ENCODE measurements around the gene ARHGAP30. TPM values are rescaled to one million over a fixed set of nuclear protein-coding genes. Genes with fewer than 3 reads are reported as not detected.
"Not testable (repeated sequence)": the region's sequence is repeated elsewhere in the genome, so short reads cannot be mapped to it uniquely, and the experiment has no call there.

ARHGAP30 gene
- total RNA-seq, 1 experiment from 2014 or later, result 1.7 TPM

DNA sequence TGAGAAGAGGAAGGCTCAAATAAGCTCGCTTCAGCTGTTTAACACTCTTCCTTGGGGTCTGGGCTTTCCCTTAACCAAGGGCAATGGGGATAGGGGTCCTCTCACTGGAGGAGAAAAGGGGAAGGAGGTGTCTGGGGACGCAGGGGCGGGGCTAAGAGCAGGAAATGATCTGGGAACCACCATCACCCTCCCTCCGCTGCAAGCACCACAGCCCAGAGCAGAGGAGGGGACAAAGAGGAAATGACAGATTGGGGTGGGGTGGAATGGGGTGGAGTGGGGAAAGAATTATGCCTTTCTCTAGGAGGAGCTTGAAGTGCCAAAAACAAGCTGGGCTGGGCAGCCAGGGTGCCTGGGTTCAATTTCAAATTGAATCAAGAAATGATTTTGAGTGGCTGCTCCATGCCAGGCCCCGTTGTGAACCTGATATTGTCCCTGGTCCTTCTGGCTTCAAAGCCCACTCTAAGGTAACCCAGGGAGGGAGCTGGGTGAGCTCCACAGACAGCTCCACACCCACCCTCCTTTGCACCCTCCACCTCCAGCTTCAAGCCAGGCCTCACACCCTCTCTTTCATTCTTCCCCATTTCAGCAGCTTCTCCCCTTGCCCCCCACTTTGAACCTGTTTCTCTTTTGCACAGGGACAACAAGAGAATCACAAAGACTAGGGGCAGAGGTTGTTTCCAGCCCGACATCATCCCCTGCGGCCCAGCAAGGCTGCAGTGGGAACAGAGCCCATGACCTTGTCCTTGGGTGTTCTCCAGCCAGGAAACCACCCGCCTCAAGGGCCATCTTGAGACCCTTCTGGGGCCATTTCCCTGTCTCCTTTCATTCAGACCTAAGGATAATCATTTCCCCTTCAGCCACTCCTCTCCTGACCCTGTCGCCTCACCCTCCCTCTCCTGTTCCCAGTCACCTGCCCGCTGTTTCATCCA, 1.1 kb downstream of the ARHGAP30 start:
- Mint-ChIP-seq H3K4me1 (ENCODE audit: low read depth, unreplicated experiment) (peaks cover 10% of the 10 kb centered on the region), H3K27ac (ENCODE audit: unreplicated experiment) (no peak overlapping the region), H3K27me3 (ENCODE audit: unreplicated experiment) (peaks cover 7% of the 10 kb centered on the region), H3K4me3 (ENCODE audit: low read depth, unreplicated experiment) (no peak overlapping the region), H3K9me3 (ENCODE audit: low read depth, unreplicated experiment) (no peaks in the 10 kb centered on the region), H3K36me3 (ENCODE audit: insufficient read depth, unreplicated experiment) (peaks cover 13% of the 10 kb centered on the region)
- BruUV-seq (replicated peaks), result no TSS peak
- no peak for DNase-seq
- intact Hi-C loops (cut with micrococcal nuclease; ENCODE audit: unreplicated experiment), result no loop called here
- CTCF ChIA-PET, result interaction anchor here (0.6 to 1.4 kb wide), 2 partner anchors 29 to 956 kb away, joined by 4 to 9 read pairs; partner anchors contain the start of gene KLHDC9
- TF ChIP-seq, protein P1, sequence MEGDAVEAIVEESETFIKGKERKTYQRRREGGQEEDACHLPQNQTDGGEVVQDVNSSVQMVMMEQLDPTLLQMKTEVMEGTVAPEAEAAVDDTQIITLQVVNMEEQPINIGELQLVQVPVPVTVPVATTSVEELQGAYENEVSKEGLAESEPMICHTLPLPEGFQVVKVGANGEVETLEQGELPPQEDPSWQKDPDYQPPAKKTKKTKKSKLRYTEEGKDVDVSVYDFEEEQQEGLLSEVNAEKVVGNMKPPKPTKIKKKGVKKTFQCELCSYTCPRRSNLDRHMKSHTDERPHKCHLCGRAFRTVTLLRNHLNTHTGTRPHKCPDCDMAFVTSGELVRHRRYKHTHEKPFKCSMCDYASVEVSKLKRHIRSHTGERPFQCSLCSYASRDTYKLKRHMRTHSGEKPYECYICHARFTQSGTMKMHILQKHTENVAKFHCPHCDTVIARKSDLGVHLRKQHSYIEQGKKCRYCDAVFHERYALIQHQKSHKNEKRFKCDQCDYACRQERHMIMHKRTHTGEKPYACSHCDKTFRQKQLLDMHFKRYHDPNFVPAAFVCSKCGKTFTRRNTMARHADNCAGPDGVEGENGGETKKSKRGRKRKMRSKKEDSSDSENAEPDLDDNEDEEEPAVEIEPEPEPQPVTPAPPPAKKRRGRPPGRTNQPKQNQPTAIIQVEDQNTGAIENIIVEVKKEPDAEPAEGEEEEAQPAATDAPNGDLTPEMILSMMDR (IDR thresholded peaks at IDR 0.05; ENCODE audit: unreplicated experiment), result no peak

DNA sequence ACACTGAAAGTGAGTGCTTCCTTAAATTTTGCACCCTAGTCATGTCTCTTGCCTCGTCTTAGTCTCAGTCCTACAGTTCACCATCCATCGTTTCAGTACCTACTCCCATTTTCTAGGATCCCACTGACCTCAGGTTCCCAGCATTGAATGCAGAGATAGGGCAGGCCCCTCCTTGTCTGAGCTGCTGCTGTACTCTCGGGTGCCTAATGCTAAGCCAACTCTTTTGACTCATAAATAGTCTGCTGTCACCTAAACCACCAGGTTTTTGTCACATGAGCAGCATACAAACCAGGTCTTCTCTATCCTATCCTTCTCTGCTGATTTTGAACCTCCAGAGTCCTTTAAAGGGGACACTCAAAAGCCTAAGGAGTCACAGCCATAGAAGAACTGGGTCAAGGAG, 3.0 kb downstream of the ARHGAP30 start:
- no TSS peak for BruUV-seq (replicated peaks)
- H3K4me3 Mint-ChIP-seq (ENCODE audit: low read depth, unreplicated experiment), result no peak overlapping the region
- no peaks in the 10 kb centered on the region for H3K9me3 Mint-ChIP-seq (ENCODE audit: low read depth, unreplicated experiment)
- no peak for DNase-seq
- no peak overlapping the region for H3K27ac Mint-ChIP-seq (ENCODE audit: unreplicated experiment)
- H3K27me3 Mint-ChIP-seq (ENCODE audit: unreplicated experiment), result peaks cover 9% of the 10 kb centered on the region
- intact Hi-C loops (cut with micrococcal nuclease; ENCODE audit: unreplicated experiment), result no loop called here
- peaks cover 10% of the 10 kb centered on the region for H3K4me1 Mint-ChIP-seq (ENCODE audit: low read depth, unreplicated experiment)
- no peaks in the 10 kb centered on the region for H3K36me3 Mint-ChIP-seq (ENCODE audit: insufficient read depth, unreplicated experiment)
- CTCF ChIA-PET, result no interaction called here
- TF ChIP-seq, protein P1 (IDR thresholded peaks at IDR 0.05; ENCODE audit: unreplicated experiment), result no peak

DNA sequence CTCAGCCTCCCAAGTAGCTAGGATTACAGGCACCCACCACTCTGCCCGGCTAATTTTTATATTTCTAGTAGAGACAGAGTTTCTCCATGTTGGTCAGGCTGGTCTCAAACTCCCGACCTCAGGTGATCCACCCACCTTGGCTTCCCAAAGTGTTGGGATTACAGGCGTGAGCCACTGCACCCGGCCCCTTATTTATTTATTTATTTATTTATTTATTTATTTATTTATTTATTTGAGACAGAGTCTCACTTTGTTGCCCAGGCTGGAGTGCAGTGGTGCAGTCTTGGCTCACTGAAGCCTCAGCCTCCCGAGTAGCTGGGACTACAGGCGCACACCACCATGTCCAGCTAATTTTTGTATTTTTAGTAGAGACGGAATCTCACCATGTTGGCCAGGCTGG, 4.0 kb downstream of the ARHGAP30 start:
- DNase-seq; H3K27ac Mint-ChIP-seq (ENCODE audit: unreplicated experiment); H3K27me3 Mint-ChIP-seq (ENCODE audit: unreplicated experiment); H3K4me1 Mint-ChIP-seq (ENCODE audit: low read depth, unreplicated experiment); intact Hi-C loops (cut with micrococcal nuclease; ENCODE audit: unreplicated experiment); BruUV-seq (replicated peaks); H3K36me3 Mint-ChIP-seq (ENCODE audit: insufficient read depth, unreplicated experiment); H3K4me3 Mint-ChIP-seq (ENCODE audit: low read depth, unreplicated experiment); H3K9me3 Mint-ChIP-seq (ENCODE audit: low read depth, unreplicated experiment): not testable (repeated sequence)
- CTCF ChIA-PET, result interaction anchor here (0.6 kb wide), 1 partner anchor 325 kb away, joined by 4 read pairs; no protein-coding TSS in a partner anchor

DNA sequence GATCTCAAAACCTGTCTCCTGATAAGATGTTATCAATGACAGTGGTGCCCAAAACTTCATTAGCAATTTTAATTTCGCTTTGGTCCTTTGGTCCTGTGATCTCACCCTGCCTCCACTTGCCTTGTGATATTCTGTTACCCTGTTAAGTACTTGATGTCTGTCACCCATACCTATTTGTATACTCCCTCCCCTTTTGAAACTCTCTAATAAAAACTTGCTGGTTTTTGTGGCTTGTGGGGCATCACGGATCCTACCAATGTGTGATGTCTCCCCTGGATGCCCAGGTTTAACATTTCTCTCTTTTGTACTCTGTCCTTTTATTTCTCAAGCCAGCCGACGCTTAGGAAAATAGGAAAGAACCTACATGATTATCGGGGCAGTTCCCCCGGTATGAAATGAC, 5.8 kb downstream of the ARHGAP30 start:
- H3K4me1 Mint-ChIP-seq (ENCODE audit: low read depth, unreplicated experiment); BruUV-seq (replicated peaks); H3K27ac Mint-ChIP-seq (ENCODE audit: unreplicated experiment); DNase-seq; CTCF ChIA-PET; H3K36me3 Mint-ChIP-seq (ENCODE audit: insufficient read depth, unreplicated experiment); H3K9me3 Mint-ChIP-seq (ENCODE audit: low read depth, unreplicated experiment); H3K4me3 Mint-ChIP-seq (ENCODE audit: low read depth, unreplicated experiment); H3K27me3 Mint-ChIP-seq (ENCODE audit: unreplicated experiment): not testable (repeated sequence)
- intact Hi-C loops (cut with micrococcal nuclease; ENCODE audit: unreplicated experiment), result loop anchor here (5.0 kb wide), 1 partner anchor 33 kb away; the partner anchor contains the start of gene KLHDC9

DNA sequence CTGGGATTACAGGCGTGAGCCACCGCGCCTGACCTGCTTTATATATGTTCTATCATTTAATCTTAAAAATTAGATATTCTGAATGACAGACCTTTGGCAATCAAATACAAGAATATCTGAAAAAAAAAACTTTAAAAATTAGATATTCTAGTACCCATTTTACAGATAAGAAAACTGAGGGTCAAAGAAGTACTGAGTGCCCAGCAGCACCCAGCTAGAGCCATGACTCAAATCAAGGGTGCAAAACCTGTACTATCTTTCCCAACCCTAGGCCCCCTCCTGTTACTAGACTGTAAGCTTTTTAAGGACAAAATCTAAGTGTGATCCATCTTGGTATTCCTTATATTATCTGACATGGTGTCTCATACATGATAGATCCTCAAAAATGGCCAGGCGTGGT, 8.3 kb downstream of the ARHGAP30 start:
- CTCF ChIA-PET, result no interaction called here
- Mint-ChIP-seq H3K9me3 (ENCODE audit: low read depth, unreplicated experiment) (no peaks in the 10 kb centered on the region), H3K27me3 (ENCODE audit: unreplicated experiment) (peaks cover 9% of the 10 kb centered on the region), H3K4me1 (ENCODE audit: low read depth, unreplicated experiment) (peaks cover 10% of the 10 kb centered on the region), H3K4me3 (ENCODE audit: low read depth, unreplicated experiment) (no peak overlapping the region), H3K27ac (ENCODE audit: unreplicated experiment) (no peak overlapping the region), H3K36me3 (ENCODE audit: insufficient read depth, unreplicated experiment) (peaks cover 7% of the 10 kb centered on the region)
- DNase-seq, result no peak
- TF ChIP-seq, protein P1 (IDR thresholded peaks at IDR 0.05; ENCODE audit: unreplicated experiment), result no peak
- intact Hi-C loops (cut with micrococcal nuclease; ENCODE audit: unreplicated experiment), result loop anchor here (5.0 kb wide), 1 partner anchor 36 kb away; the partner anchor contains the start of gene KLHDC9
- no TSS peak for BruUV-seq (replicated peaks)

Data from Calu3 (cell line).